K562 (cell line): ENCODE results near the gene ZNF77. TPM values are rescaled to one million over a fixed set of nuclear protein-coding genes. Genes with fewer than 3 reads are reported as not detected.
A peak's percentile ranks its signal among the peaks of the same experiment; 100 is the strongest.

Source experiments
- BHLHE40 ChIP-seq: IDR thresholded peaks from 2 replicates; pipeline ENCODE4 v1.6.1; 2011; ENCODE audit warnings: low read length, improper control_type of control experiment
- CCNT2 ChIP-seq: IDR thresholded peaks from 2 replicates; pipeline ENCODE4 v1.6.1; 2011; ENCODE audit warnings: borderline replicate concordance, low read depth, mild to moderate bottlenecking, moderate library complexity, mixed read lengths, low read length; ENCODE audit not compliant: insufficient read length; ENCODE audit errors: extremely low read depth
- CHCHD3 ChIP-seq: fragments of 250-450 bp; sonication (Bioruptor Pico); IDR thresholded peaks from 2 replicates; pipeline ENCODE4 v2.1.2; 2022; ENCODE audit warnings: mild to moderate bottlenecking
- DMBX1 ChIP-seq: fragments of 250-450 bp; sonication (Bioruptor Pico); IDR thresholded peaks from 2 replicates; pipeline ENCODE4 v1.8.0; 2022; ENCODE audit warnings: inconsistent platforms, mild to moderate bottlenecking, moderate library complexity, borderline replicate concordance
- EP300 ChIP-seq: IDR thresholded peaks from 2 replicates; pipeline ENCODE4 v1.6.1; 2012; ENCODE audit warnings: low read length, improper control_type of control experiment
- FOSL1 ChIP-seq: fragments of 200-800 bp; sonication (Bioruptor generic); conservative IDR thresholded peaks from 2 replicates; pipeline ENCODE4 v1.6.1; 2016; ENCODE audit warnings: missing genetic modification characterization, missing compliant biosample characterization
- FUS ChIP-seq: fragments of 200-400 bp; formaldehyde crosslinking; optimal IDR thresholded peaks from 2 replicates; pipeline ENCODE3; 2017; ENCODE audit warnings: low read depth, low read length
- GTF2F1 ChIP-seq: IDR thresholded peaks from 2 replicates; pipeline ENCODE4 v1.6.1; 2011; ENCODE audit warnings: low read depth, low read length, improper control_type of control experiment
- HDAC1 ChIP-seq, 2 experiments: fragments of 450-650 bp; IDR thresholded peaks; 2 replicates each; pipeline ENCODE4 v1.6.1; 2016 to 2017; ENCODE audit warnings: inconsistent platforms in 1 of 2, mild to moderate bottlenecking in 1 of 2, moderate library complexity in 1 of 2
- HDGF ChIP-seq: fragments of 450-650 bp; IDR thresholded peaks from 2 replicates; pipeline ENCODE4 v1.6.1; 2016
- HEY1 ChIP-seq: fragments of 250-450 bp; sonication (Bioruptor Pico); IDR thresholded peaks from 2 replicates; pipeline ENCODE4 v1.5.0; 2020; ENCODE audit warnings: mild to moderate bottlenecking, moderate library complexity, borderline replicate concordance
- IRF2 ChIP-seq: sonication (generic); formaldehyde crosslinking; IDR thresholded peaks from 2 replicates; pipeline ENCODE4 v1.8.1; 2022; ENCODE audit warnings: mild to moderate bottlenecking, missing genetic modification reagents
- MAFK ChIP-seq: IDR thresholded peaks from 2 replicates; pipeline ENCODE4 v1.6.1; 2011; ENCODE audit warnings: low read length, improper control_type of control experiment
- MCM2 ChIP-seq: fragments of 450-650 bp; IDR thresholded peaks from 2 replicates; pipeline ENCODE4 v1.6.1; 2017; ENCODE audit warnings: low read depth, mild to moderate bottlenecking
- PHF8 ChIP-seq: fragments of 200-600 bp; sonication (generic); IDR thresholded peaks from 2 replicates; pipeline ENCODE4 v1.6.1; 2012; ENCODE audit warnings: mixed run types, mild to moderate bottlenecking, inconsistent platforms, low read length, moderate library complexity, borderline replicate concordance
- POLR2AphosphoS2 ChIP-seq: IDR thresholded peaks from 2 replicates; pipeline ENCODE4 v1.6.1; 2012; ENCODE audit warnings: low read length, improper control_type of control experiment
- SNRNP70 ChIP-seq: fragments of 200-400 bp; formaldehyde crosslinking; optimal IDR thresholded peaks from 2 replicates; pipeline ENCODE3; 2017; ENCODE audit warnings: low read depth, low read length
- TEAD2 ChIP-seq: fragments of 450-650 bp; IDR thresholded peaks from 2 replicates; pipeline ENCODE4 v1.6.1; 2016; ENCODE audit warnings: missing genetic modification characterization, control low read depth, missing compliant biosample characterization
- U2AF2 ChIP-seq: fragments of 200-400 bp; formaldehyde crosslinking; optimal IDR thresholded peaks from 2 replicates; pipeline ENCODE3; 2017; ENCODE audit warnings: low read depth, mild to moderate bottlenecking, low read length
- polyA plus RNA-seq, 8 experiments: library from polyadenylated mRNA; depleted of rRNA in 4 of 8; stranded (reverse) in 5 of 8; unstranded in 3 of 8; fragments of >200 nt; fragmentation: Nextera tagmentation in 2 of 8; fragmentation: Illumina TruSeq in 1 of 8; extraction: Ambion mirVana in 2 of 8; extraction: Trizol in 1 of 8; gene quantifications; 2 replicates each; pipeline versions ENCODE4 v1.2.1 to v1.2.3, GENCODE V29; 2011 to 2014; ENCODE audit warnings: inconsistent platforms in 1 of 8, missing spikeins in 1 of 8
- total RNA-seq, 7 experiments: library from RNA; depleted of rRNA in 6 of 7; stranded (reverse); fragments of >200 nt in 6 of 7; fragmentation: Illumina TruSeq in 2 of 7; extraction: Trizol in 2 of 7; gene quantifications; 2 replicates each; pipeline versions ENCODE4 v1.2.1 to v1.2.3, GENCODE V29; 2011 to 2021; ENCODE audit warnings: low replicate concordance in 1 of 7
- TF ChIP-seq, protein P1 (sequence below): fragments of 450-650 bp; formaldehyde crosslinking; IDR thresholded peaks from 2 replicates; pipeline ENCODE4 v1.4.0; 2020; ENCODE audit warnings: mild to moderate bottlenecking
- TF ChIP-seq, protein P2 (sequence below): fragments of 250-450 bp; sonication (Bioruptor Pico); IDR thresholded peaks from 2 replicates; pipeline ENCODE4 v1.5.0; 2020; ENCODE audit warnings: mild to moderate bottlenecking, borderline replicate concordance
- TF ChIP-seq, protein P3 (sequence below), 2 experiments: fragments of 450-650 bp; IDR thresholded peaks; 2 replicates each; pipeline ENCODE4 v1.6.1; 2018; ENCODE audit warnings: mild to moderate bottlenecking in 2 of 2, low read depth in 1 of 2; ENCODE audit not compliant: partially characterized antibody in 2 of 2

ZNF77 gene
- total and polyA plus RNA-seq, 9 of the 15 experiments (the other 6 are each of a cell fraction or from before 2014, with no cell fraction given), result 4.3 to 14.5 (median 7.7) TPM

DNA sequence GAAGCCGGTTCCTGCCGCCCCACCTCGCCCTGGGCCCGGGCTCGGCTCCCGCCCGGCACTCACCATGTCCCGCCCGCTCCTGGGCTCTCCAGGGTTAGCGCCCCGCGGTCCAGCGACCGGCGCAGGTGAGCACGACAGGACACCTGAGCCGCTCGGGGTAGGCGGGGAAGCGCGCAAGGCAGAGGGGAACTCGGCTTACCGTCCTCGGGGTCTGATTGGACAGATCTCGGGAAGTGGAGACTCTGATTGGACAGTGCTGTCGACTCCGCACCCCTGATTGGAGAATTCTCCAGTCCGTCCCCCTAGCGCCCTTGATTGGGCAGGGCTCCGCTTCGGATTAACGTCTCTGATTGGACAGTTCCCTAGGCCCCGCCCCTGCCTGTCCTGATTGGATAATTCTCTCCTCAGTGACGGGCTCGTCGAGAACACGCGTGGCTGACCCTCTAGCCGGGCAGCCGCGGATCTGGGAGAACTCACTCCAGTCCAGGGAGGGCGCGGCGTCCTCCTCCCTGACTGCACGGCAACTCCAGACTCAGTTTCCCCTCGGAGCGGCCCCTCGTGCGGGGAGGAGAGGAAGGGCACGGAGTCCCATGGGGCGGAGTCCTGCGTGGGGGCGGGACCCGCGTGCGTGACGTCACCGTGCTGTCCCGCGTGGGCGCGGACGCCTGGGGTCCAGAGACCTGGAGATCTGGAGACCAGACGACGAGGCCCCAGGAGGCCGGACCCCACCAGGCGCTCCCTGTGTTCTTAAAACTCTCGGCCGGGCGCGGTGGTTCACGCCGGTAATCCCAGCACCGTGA is at the start of gene ZNF77 (continued):
- TF ChIP-seq, protein P1, sequence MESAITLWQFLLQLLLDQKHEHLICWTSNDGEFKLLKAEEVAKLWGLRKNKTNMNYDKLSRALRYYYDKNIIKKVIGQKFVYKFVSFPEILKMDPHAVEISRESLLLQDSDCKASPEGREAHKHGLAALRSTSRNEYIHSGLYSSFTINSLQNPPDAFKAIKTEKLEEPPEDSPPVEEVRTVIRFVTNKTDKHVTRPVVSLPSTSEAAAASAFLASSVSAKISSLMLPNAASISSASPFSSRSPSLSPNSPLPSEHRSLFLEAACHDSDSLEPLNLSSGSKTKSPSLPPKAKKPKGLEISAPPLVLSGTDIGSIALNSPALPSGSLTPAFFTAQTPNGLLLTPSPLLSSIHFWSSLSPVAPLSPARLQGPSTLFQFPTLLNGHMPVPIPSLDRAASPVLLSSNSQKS (CRISPR knock-in tag), result no peak
- peak in 1 of 2 experiments; percentile 98; a peak in 2 of 4 replicates for TF ChIP-seq HDAC1 (IDR thresholded peaks at IDR 0.05)
- peak; percentile 59 for TF ChIP-seq CCNT2
- no peak for TF ChIP-seq CHCHD3 (CRISPR knock-in tag)
- peak; percentile 94; the same call in 1 of the 2 replicates for TF ChIP-seq DMBX1
- no peak for TF ChIP-seq HEY1
- no peak for TF ChIP-seq MAFK
- peak; percentile 76; the same call in 1 of the 2 replicates for TF ChIP-seq PHF8
- TF ChIP-seq, protein P2, sequence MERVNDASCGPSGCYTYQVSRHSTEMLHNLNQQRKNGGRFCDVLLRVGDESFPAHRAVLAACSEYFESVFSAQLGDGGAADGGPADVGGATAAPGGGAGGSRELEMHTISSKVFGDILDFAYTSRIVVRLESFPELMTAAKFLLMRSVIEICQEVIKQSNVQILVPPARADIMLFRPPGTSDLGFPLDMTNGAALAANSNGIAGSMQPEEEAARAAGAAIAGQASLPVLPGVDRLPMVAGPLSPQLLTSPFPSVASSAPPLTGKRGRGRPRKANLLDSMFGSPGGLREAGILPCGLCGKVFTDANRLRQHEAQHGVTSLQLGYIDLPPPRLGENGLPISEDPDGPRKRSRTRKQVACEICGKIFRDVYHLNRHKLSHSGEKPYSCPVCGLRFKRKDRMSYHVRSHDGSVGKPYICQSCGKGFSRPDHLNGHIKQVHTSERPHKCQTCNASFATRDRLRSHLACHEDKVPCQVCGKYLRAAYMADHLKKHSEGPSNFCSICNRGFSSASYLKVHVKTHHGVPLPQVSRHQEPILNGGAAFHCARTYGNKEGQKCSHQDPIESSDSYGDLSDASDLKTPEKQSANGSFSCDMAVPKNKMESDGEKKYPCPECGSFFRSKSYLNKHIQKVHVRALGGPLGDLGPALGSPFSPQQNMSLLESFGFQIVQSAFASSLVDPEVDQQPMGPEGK, result no peak
- peak; percentile 85; the same call in 1 of the 2 replicates for TF ChIP-seq POLR2AphosphoS2
- no peak for TF ChIP-seq SNRNP70
- TF ChIP-seq U2AF2, result no peak
- TF ChIP-seq MCM2, result no peak
- 0 out of 2 replicates have a peak, but pooled peaks have one; percentile 5 for TF ChIP-seq BHLHE40
- TF ChIP-seq GTF2F1, result no peak; the same call in 1 of the 2 replicates
- TF ChIP-seq FOSL1, result peak; percentile 55
- no peak for TF ChIP-seq IRF2
- TF ChIP-seq, protein P3, sequence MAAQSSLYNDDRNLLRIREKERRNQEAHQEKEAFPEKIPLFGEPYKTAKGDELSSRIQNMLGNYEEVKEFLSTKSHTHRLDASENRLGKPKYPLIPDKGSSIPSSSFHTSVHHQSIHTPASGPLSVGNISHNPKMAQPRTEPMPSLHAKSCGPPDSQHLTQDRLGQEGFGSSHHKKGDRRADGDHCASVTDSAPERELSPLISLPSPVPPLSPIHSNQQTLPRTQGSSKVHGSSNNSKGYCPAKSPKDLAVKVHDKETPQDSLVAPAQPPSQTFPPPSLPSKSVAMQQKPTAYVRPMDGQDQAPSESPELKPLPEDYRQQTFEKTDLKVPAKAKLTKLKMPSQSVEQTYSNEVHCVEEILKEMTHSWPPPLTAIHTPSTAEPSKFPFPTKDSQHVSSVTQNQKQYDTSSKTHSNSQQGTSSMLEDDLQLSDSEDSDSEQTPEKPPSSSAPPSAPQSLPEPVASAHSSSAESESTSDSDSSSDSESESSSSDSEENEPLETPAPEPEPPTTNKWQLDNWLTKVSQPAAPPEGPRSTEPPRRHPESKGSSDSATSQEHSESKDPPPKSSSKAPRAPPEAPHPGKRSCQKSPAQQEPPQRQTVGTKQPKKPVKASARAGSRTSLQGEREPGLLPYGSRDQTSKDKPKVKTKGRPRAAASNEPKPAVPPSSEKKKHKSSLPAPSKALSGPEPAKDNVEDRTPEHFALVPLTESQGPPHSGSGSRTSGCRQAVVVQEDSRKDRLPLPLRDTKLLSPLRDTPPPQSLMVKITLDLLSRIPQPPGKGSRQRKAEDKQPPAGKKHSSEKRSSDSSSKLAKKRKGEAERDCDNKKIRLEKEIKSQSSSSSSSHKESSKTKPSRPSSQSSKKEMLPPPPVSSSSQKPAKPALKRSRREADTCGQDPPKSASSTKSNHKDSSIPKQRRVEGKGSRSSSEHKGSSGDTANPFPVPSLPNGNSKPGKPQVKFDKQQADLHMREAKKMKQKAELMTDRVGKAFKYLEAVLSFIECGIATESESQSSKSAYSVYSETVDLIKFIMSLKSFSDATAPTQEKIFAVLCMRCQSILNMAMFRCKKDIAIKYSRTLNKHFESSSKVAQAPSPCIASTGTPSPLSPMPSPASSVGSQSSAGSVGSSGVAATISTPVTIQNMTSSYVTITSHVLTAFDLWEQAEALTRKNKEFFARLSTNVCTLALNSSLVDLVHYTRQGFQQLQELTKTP (IDR thresholded peaks at IDR 0.05; ENCODE audit: low read depth in 1 of 2, partially characterized antibody in 2 of 2), result no peak
- TF ChIP-seq EP300, result no peak
- TF ChIP-seq FUS, result no peak
- no peak for TF ChIP-seq HDGF
- TF ChIP-seq TEAD2 (tag), result peak; percentile 47; the same call in 1 of the 2 replicates
